SK-N-SH (cell line): Measurements from ENCODE around the gene TANGO6. TPM values are rescaled to one million over a fixed set of nuclear protein-coding genes. Genes with fewer than 3 reads are reported as not detected.

ENCODE experiments used
- CTCF ChIA-PET: fragments of 300-600, 350-600 bp; formaldehyde crosslinking; extraction: SDS; loops from one replicate; lab custom pipeline; 2021; lab: Yijun Ruan, JAX
- POLR2A ChIA-PET: fragments of 350-600 bp; sonication (Branson Sonifier 250); formaldehyde crosslinking; extraction: SDS; loops from one replicate; lab custom pipeline; 2020; ENCODE audit warnings: antibody characterized with exemption, inconsistent platforms; lab: Yijun Ruan, JAX
- DNase-seq: peaks from one replicate; pipeline ENCODE4 v3.0.0; 2012
- H2AFZ ChIP-seq: fragments of 200-600 bp; sonication (generic); 2 replicates; pipeline ENCODE4 v1.8.1; 2016; ENCODE audit warnings: antibody characterized with exemption, mild to moderate bottlenecking, low read depth
- H3F3A ChIP-seq: fragments of 200-600 bp; sonication (generic); replicated peaks from 2 replicates; pipeline ENCODE3; 2016; ENCODE audit warnings: antibody characterized with exemption, mild to moderate bottlenecking; ENCODE audit not compliant: insufficient read depth
- H3K27ac ChIP-seq, 2 experiments: fragments of 200-500 bp in 1 of 2; fragments of 200-600 bp in 1 of 2; sonication (Bioruptor generic) in 1 of 2; sonication (generic), shearing (Covaris generic) in 1 of 2; 2 replicates each; pipeline versions ENCODE4 v1.5.1 to v1.6.1; 2014 to 2016; ENCODE audit warnings: low read depth in 2 of 2, inconsistent platforms in 1 of 2, low read length in 1 of 2, mild to moderate bottlenecking in 1 of 2, mixed read lengths in 1 of 2
- H3K27me3 ChIP-seq: fragments of 200-600 bp; sonication (generic), shearing (Covaris generic); 2 replicates; pipeline ENCODE4 v1.6.1; 2016; ENCODE audit warnings: mixed run types; ENCODE audit not compliant: insufficient read depth
- H3K36me3 ChIP-seq, 2 experiments: fragments of 200-500 bp in 1 of 2; fragments of 200-600 bp in 1 of 2; sonication (Bioruptor generic) in 1 of 2; sonication (generic) in 1 of 2; replicated peaks in 1 of 2; 2 replicates each; pipeline versions ENCODE3 to v1.5.1; 2014 to 2016; ENCODE audit warnings: low read length in 1 of 2, mild to moderate bottlenecking in 1 of 2; ENCODE audit not compliant: insufficient read depth in 2 of 2, control insufficient read depth in 1 of 2
- H3K4me1 ChIP-seq, 2 experiments: fragments of 200-500 bp in 1 of 2; fragments of 200-600 bp in 1 of 2; sonication (Bioruptor generic) in 1 of 2; sonication (generic), shearing (Covaris generic) in 1 of 2; 2 replicates each; pipeline versions ENCODE4 v1.5.1 to v1.6.1; 2014 to 2016; ENCODE audit warnings: low read depth in 1 of 2, low read length in 1 of 2, mixed run types in 1 of 2; ENCODE audit not compliant: insufficient read depth in 2 of 2, control insufficient read depth in 1 of 2
- H3K4me2 ChIP-seq: fragments of 200-600 bp; sonication (generic), shearing (Covaris generic); 2 replicates; pipeline ENCODE4 v1.6.1; 2017; ENCODE audit warnings: mixed run types
- H3K4me3 ChIP-seq, 2 experiments: fragments of 200-500 bp in 1 of 2; fragments of 200-600 bp in 1 of 2; sonication (Bioruptor generic) in 1 of 2; sonication (generic), shearing (Covaris generic) in 1 of 2; 2 replicates each; pipeline versions ENCODE4 v1.5.1 to v1.8.1; 2014 to 2016; ENCODE audit warnings: low read depth in 2 of 2, inconsistent platforms in 1 of 2, low read length in 1 of 2, mild to moderate bottlenecking in 1 of 2, mixed read lengths in 1 of 2, moderate library complexity in 1 of 2
- H3K79me2 ChIP-seq: fragments of 200-600 bp; sonication (generic); 2 replicates; pipeline ENCODE4 v1.8.1; 2017; ENCODE audit warnings: mild to moderate bottlenecking; ENCODE audit not compliant: insufficient read depth
- H3K9ac ChIP-seq: fragments of 200-600 bp; sonication (generic); 2 replicates; pipeline ENCODE4 v1.6.1; 2017; ENCODE audit warnings: mixed run types
- H3K9me2 ChIP-seq: fragments of 200-600 bp; sonication (generic); 2 replicates; pipeline ENCODE4 v1.6.1; 2017; ENCODE audit warnings: mixed run types
- H3K9me3 ChIP-seq: fragments of 200-600 bp; sonication (generic); 2 replicates; pipeline ENCODE4 v1.6.1; 2017; ENCODE audit warnings: mixed run types, mild to moderate bottlenecking, moderate library complexity
- H4K20me1 ChIP-seq: fragments of 200-600 bp; sonication (generic); 2 replicates; pipeline ENCODE4 v1.6.1; 2017; ENCODE audit warnings: mild to moderate bottlenecking, mixed run types; ENCODE audit not compliant: insufficient read depth
- ELF1 ChIP-seq: IDR thresholded peaks from 2 replicates; pipeline ENCODE4 v1.4.0; 2012
- EP300 ChIP-seq, 2 experiments: IDR thresholded peaks; 2 replicates each; pipeline versions ENCODE4 v1.4.0 to v1.6.1; 2012; ENCODE audit warnings: borderline replicate concordance in 1 of 2, low read depth in 1 of 2, low read length in 1 of 2
- EZH2phosphoT487 ChIP-seq: fragments of 200-600 bp; sonication (generic); IDR thresholded peaks from 2 replicates; pipeline ENCODE4 v1.6.1; 2017; ENCODE audit warnings: low read depth, mixed run types, mild to moderate bottlenecking, antibody characterized with exemption, moderate library complexity, borderline replicate concordance
- FOSL2 ChIP-seq: IDR thresholded peaks from 2 replicates; pipeline ENCODE4 v1.4.0; 2012; ENCODE audit warnings: low read depth, mild to moderate bottlenecking, moderate library complexity, borderline replicate concordance
- IRF3 ChIP-seq: fragments of 150-350 bp; IDR thresholded peaks from 2 replicates; pipeline ENCODE4 v1.6.1; 2016; ENCODE audit warnings: mild to moderate bottlenecking, low read depth, low read length
- MAX ChIP-seq: IDR thresholded peaks from 2 replicates; pipeline ENCODE4 v1.4.0; 2012; ENCODE audit warnings: low read depth
- MXI1 ChIP-seq: IDR thresholded peaks from 2 replicates; pipeline ENCODE4 v1.6.1; 2012; ENCODE audit warnings: mild to moderate bottlenecking, low read depth, low read length, improper control_type of control experiment
- NFIC ChIP-seq: IDR thresholded peaks from 2 replicates; pipeline ENCODE4 v1.4.0; 2012; ENCODE audit warnings: borderline replicate concordance
- NRF1 ChIP-seq: IDR thresholded peaks from 2 replicates; pipeline ENCODE4 v1.6.1; 2012; ENCODE audit warnings: low read depth, mild to moderate bottlenecking, low read length
- PBX3 ChIP-seq: IDR thresholded peaks from 2 replicates; pipeline ENCODE4; 2012
- RCOR1 ChIP-seq: fragments of 150-350 bp; IDR thresholded peaks from 2 replicates; pipeline ENCODE4 v1.6.1; 2017; ENCODE audit warnings: antibody characterized with exemption, low read length
- TCF12 ChIP-seq: IDR thresholded peaks from 2 replicates; pipeline ENCODE4 v1.4.0; 2012
- USF1 ChIP-seq: IDR thresholded peaks from 2 replicates; pipeline ENCODE4 v1.4.0; 2012; ENCODE audit warnings: low read depth, borderline replicate concordance
- YY1 ChIP-seq: IDR thresholded peaks from 2 replicates; pipeline ENCODE4 v1.4.0; 2012; ENCODE audit warnings: low read depth, mild to moderate bottlenecking
- WGBS: methylation state at CpG from one replicate; pipeline ENCODE4 v1.1.6; 2017; ENCODE audit warnings: low lambda C conversion rate; 5-methylcytosine and 5-hydroxymethylcytosine counted together
- polyA plus RNA-seq, 3 experiments: library from polyadenylated mRNA; depleted of rRNA; stranded (reverse); fragments of >200 nt; gene quantifications; 2 replicates each; pipeline ENCODE4 v1.2.3, GENCODE V29; 2012

The TANGO6 gene
- polyA plus RNA-seq, 1 of the 3 experiments (the other 2 are of a cell fraction): 5.5 TPM

- TF ChIP-seq USF1 (no peak), YY1 (no peak), PBX3 (no peak), EP300 (IDR thresholded peaks at IDR 0.05; ENCODE audit: borderline replicate concordance in 1 of 2, low read depth in 1 of 2, low read length in 1 of 2) (no peak), ELF1 (no peak)
These were observed 196.1 kb downstream of the TANGO6 start (continued) for GRCh38 chr16:69039333-69039941.

GRCh38 chr16:69040144-69040909, 197.0 kb downstream of the TANGO6 start:
- POLR2A ChIA-PET: no interaction called here
- Histone ChIP-seq H3K36me3 (peaks cover 7 to 13% of the 10 kb centered on the region in 2 experiments), H3K27me3 (no peaks in the 10 kb centered on the region), H3K9me2 (no peaks in the 10 kb centered on the region), H3K27ac (0 out of 4 replicates have a peak overlapping the region, but pooled peaks of 1 of the 2 experiments have one; percentile 10), H2AFZ (no peak overlapping the region), H3K9ac (no peak overlapping the region), H3K4me2 (no peak overlapping the region), H3K9me3 (no peaks in the 10 kb centered on the region), H3F3A (no peaks in the 10 kb centered on the region), H3K4me3 (no peak overlapping the region), H3K79me2 (no peaks in the 10 kb centered on the region), H3K4me1 (peaks cover 0 to 11% of the 10 kb centered on the region in 2 experiments; a peak in 2 of 4 replicates), H4K20me1 (no peaks in the 10 kb centered on the region)
- CTCF ChIA-PET: no interaction called here
- DNase-seq: no peak
- TF ChIP-seq FOSL2: peak; percentile 29; the same call in 1 of the 2 replicates
- no peak for TF ChIP-seq ELF1
- 94% methylated on average over 6 of the region's 6 CpGs for WGBS

GRCh38 chr16:69048328-69049120, 205.2 kb downstream of the TANGO6 start:
- no peaks in the 10 kb centered on the region for H3K79me2 ChIP-seq
- H3K9me2 ChIP-seq: no peaks in the 10 kb centered on the region
- no peaks in the 10 kb centered on the region for H3K27me3 ChIP-seq
- H3K4me2 ChIP-seq: no peak overlapping the region
- ChIA-PET CTCF (interaction anchor here (1.5 to 1.9 kb wide), 2 partner anchors 9 to 12 kb away, joined by 4 to 5 read pairs; no protein-coding TSS in a partner anchor), POLR2A (interaction anchor here (1.2 kb wide), 1 partner anchor 40 kb away, joined by 4 read pairs; no protein-coding TSS in a partner anchor)
- peaks cover 0 to 7% of the 10 kb centered on the region in 2 experiments; a peak in 3 of 4 replicates for H3K4me1 ChIP-seq
- DNase-seq: no peak
- TF ChIP-seq NRF1 (no peak), EZH2phosphoT487 (no peak), TCF12 (no peak), EP300 (IDR thresholded peaks at IDR 0.05; ENCODE audit: borderline replicate concordance in 1 of 2, low read depth in 1 of 2, low read length in 1 of 2) (no peak), MXI1 (no peak), PBX3 (no peak), NFIC (no peak), RCOR1 (no peak), YY1 (no peak), IRF3 (no peak), ELF1 (no peak), MAX (no peak)
- 82% methylated on average over 4 of the region's 4 CpGs for WGBS
- H2AFZ ChIP-seq: no peak overlapping the region; the same call in 1 of the 2 replicates
- no peaks in the 10 kb centered on the region for H3K9me3 ChIP-seq
- no peaks in the 10 kb centered on the region for H3K36me3 ChIP-seq
- H3K9ac ChIP-seq: no peak overlapping the region
- no peaks in the 10 kb centered on the region for H4K20me1 ChIP-seq
- H3K27ac ChIP-seq: peak overlapping the region in 1 of 2 experiments; percentile 63; a peak in 2 of 4 replicates
- H3F3A ChIP-seq: peaks cover 10% of the 10 kb centered on the region
- H3K4me3 ChIP-seq: no peak overlapping the region
